GM21737 (cell line): ENCODE results near the gene MPST.
"Not testable (repeated sequence)": the region's sequence is repeated elsewhere in the genome, so short reads cannot be mapped to it uniquely, and the experiment has no call there.

Experiments
- ATAC-seq: cut with Tn5 transposase; IDR thresholded peaks from one replicate; pipeline ENCODE4 v1.9.1; 2021; ENCODE audit warnings: mild to moderate bottlenecking, moderate library complexity; ENCODE audit not compliant: unreplicated experiment

Gene MPST

DNA sequence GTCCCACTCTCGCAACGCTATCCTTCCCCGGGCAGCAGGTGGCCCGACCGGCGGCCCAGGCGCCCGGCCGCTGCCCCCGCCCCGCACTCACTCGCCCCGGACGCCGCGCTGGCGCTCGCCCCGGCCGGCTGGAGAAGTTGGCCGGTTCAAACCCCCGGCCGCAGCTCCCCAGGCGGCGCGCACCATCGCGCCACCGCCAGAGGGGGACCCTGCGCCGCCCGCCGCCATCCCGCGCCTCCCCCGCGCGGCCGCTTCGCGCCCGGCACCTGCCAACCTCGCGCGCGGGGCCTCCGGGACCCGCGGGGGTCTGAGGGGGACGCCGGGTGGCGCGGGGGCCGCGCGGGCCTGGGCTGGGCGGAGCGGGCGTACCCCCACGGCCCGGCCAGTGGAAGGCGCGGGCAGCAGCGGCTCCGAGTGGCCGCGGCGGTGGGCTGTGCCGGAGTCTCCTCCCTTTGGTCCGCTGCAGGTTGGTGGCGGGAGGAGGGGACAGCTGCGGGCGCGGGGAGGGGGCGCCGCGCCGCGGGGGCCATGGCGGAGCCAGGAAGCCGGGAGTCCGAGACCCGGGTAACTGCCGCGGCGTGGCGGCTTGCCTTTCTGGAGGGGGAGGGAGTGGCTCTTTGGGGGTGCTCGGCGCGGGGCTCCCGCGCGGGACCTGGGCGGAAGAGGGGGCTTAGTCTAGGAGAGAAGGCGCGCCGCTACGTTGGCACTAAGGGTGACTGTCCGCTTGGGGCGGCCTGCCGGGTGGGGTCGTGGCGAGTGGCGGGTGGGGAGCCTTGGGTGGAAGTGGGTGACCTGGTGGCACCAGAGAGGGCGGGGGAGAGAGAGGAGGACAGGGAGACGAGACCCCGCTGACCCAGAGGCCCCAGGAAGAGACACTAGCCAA is at the start of gene MPST, which contains the start of gene TST:
Gene MPST (plus strand): TSS at position 434 of the 883 bp plus-strand sequence. CDS start 95 bp downstream, at position 529.
Gene TST (minus strand): TSS at position 139 of the 883 bp plus-strand sequence. CDS start 715 bp downstream, outside the sequence.
- peak; percentile 68 for ATAC-seq

DNA sequence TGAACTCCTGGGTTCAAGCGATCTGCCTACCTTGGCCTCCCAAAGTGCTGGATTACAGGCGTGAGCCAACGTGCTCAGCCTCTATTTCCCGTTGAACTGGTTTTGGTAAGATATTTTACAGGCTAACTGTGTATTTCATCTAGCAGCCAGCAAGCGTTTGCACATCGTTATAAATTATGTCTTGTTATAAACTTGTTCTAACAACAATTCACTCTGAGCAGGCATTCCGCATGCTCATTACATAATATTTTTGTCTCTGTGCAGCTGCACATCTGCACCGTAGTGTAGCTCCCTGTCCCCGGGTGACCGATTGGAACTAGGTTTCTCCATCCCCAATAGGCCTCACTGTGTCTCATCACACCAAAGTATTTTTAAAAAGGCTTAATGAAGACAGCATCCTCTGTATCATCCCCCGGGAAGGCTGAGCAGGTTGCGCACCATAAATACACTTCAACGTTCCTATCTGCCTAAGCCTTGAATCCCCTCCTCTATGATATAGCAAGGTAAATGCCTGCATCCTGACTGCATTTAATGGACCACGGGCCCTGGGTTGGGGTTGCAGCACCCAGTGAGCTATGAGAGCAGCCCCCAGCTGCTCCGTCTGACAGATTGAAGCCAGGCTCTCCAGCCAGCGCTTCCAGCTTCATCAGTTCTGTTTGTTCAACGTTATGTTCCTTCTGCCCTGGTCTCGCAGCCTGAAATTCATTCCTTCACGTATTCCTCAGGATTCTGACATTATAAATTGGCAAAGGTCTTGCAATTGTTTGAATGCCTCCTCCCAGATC is 48.0 kb upstream of the MPST start:
- no peak for ATAC-seq

DNA sequence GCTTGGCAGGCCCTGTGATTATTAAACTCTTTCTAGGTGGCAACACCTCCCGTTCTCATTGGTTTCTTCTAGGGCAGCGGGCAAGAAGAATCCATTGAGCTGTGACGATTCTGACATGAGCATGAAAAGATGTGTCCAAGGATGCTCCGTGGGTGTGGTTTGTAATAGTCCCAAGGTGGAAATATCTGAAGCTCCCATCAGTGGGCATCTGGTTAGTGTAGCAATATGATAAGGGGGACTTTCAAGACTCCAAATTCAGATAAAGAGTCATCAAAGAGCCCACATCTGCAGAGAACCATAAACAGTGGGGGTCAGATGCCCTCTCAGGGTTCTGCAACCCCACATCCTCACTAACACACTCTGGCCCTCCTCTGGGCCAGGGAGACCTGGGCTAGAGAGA is 42.9 kb upstream of the MPST start:
- no peak for ATAC-seq

DNA sequence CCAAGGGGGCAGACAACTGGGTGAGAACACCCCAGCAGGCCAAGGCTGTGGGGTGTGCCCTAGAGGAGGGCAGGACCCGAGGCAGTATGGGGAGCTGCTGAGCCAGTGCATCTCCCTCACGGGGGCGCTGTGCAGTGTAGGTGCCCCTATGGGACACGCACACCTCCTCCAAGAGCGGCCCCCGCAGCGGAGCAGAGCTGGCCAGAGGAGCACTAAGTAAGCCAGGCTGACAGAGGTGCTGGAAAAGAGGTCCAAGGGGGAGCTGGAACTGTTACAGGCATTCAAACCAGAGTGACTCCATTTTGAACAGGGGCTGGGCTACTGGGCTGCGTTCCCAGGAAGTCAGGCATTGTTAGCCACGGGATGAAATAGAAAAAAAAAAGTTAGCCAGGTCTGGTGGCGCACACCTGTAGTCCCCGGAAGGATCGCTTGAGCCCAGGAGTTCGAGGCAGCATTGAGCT is 42.1 kb upstream of the MPST start:
- ATAC-seq: peak; percentile 55

DNA sequence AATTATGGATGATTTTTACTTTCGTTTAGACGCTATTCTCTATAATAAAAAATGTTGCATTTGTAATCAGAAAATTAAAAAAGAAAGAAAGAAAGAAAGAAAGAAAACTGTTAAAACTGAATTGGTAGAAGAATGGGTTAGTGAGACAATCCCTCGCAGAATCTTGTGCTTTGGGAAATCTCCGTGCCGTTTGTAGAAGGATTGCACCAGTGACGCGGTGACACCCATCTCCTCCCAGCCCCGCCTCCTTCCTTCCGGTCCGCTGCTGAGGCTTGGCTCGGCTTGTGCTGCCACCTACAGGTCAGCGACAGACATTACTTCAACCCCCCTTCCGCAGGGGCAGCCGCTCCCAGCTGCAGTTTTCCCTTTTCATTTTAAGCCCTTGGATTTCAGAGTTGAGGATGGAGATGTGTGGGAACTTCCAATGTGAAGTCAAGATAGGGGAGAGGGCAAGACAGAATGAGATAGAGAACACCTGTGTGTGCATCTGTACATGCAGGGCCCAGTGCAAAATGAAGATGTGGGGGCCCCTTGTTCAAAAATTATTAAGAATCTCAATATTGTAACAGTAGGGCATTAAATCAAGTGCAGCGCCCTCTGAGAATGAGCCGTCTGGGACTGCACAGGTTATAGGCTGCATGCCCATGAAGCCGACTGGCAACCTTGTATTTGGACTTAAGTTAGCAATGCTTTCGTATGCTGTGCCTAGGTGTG is 41.4 kb upstream of the MPST start:
- peak; percentile 51 for ATAC-seq

DNA sequence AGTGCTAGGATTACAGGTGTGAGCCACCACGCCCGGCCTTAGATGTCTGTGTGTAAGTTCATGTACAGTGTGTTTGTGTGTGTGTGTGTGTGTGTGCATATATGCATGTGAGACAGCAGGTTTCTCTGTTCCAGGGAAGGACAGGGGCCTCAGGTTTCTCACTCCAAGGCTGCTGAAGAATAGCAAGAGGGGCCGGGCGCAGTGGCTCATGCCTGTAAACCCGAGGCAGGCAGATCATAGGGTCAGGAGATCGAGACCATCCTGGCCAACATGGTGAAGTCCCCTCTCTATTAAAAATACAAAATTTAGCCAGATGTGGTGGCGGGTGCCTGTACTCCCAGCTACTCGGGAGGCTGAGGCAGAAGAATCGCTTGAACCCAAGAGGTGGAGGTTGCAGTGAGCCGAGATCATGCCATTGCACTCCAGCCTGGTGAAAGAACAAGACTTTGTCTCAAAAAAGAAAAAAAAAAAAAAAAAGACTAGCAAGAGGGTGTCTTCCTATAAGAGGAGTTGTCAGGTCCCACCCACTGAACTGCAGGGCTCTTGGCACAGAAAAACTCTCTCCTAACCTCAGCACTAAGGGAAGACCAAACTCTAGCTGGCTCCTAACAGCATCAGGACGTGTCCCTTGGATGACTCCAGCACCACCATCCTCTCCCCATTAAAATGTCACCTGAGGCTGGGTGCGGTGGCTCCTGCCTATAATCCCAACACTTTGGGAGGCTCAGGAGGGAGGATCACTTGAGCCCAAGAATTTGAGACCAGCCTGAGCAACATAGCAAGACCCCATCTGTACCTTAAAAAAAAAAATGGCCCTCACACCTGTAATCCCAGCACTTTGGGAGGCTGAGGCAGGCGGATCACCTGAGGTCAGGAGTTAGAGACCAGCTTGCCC is 40.3 kb upstream of the MPST start:
- ATAC-seq: no peak

DNA sequence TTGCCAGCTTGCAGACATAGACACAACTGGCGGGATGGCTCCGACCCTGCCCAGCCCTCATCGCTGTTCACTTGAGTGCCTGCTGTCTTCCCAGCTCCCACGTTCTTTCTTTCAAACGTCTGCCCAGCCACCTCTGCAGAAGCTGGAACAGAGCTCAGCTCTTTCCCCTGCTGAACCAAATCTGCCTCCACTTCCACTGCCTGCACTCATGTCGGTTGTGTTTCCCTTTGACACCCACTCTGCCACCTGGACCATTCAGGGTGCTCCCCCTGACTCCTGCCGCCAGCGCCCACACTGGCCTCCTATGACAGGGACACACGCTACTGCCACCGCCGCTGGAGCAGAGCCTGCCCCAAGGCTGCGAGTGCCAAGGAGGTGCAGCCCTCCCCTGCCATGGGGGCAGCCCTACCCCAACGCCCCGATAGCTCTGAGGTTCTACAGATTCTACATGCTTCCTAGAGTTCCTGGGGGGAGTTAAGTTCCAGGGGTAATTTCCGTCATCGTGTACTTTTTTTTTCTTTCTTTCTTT is 38.2 kb upstream of the MPST start:
- no peak for ATAC-seq

DNA sequence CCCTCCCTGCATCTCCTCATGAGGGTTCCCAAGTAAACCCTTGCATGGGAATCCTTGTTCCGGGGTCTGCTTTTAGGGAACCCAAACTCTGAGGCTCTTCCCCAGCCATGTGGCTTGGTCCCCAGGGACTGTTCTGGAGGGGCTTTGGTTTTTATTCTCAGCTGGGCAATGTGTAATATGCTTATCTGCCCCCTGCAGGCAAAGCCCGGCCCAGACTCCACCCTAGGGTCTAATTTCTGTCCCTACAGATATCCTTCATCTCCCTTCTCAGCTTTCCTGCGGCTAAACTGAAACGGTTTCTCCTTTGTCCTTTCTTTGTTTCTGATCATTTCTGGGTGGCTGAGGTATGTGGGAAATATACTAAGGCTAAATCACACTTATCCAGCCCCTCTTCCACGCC is 37.4 kb upstream of the MPST start:
- ATAC-seq: no peak

DNA sequence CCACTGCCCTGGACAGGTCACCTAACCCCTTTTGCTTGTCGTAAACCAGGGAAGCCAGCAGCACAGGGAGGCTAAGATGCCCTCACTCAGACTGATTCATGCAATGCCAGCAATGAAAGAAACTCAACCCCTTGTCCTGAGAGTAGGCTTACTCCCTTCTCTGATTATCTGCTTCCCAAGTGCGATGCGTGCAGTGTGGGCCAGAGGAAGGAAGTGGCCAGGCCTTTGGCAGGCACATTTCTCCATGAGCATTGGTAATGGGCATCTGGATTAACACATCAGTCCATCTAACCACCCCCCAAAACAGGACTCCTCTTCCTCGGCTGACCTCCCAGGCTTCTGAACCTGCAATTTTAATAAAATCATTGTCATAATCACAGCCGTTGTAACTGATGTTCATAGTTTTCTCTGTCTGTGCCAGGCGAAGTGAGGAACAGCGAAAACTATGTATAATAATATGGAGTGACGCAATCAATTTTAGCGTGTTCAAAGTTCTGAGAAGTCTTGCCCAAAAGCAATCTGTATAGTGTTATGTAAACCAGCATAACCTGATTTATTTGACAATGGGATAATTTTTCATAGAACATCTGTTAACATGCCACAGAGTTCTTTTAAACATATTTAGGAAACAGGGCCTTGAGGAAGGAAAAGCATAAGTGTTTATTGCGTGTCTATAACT is 34.2 kb upstream of the MPST start:
- no peak for ATAC-seq

DNA sequence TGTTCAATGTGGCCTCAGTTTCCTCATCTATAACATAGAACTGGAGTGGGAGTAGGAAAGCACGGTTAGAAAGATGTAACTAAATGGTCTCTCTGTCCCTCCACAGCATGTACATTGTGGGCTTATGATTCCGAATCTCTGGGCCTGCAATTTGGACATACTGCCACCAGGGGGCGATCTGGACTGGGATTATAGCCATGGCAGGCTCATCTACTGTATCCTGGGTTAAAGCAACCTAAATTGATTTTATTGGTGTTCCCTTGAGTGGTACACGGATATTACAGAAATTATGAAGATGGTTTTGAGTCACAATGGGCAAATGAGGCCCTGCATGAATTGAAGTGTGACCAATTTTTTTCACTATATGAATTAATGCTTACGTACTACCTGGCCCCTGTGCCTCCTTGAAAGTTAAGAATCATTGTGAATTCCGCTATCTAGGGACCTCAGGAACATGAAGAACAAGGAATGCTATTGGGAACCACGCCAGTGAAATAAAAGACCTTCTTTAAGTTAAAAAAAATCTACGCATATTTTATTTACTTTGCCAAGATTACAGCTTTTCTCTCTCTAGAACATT is 33.2 kb upstream of the MPST start:
- ATAC-seq: no peak

DNA sequence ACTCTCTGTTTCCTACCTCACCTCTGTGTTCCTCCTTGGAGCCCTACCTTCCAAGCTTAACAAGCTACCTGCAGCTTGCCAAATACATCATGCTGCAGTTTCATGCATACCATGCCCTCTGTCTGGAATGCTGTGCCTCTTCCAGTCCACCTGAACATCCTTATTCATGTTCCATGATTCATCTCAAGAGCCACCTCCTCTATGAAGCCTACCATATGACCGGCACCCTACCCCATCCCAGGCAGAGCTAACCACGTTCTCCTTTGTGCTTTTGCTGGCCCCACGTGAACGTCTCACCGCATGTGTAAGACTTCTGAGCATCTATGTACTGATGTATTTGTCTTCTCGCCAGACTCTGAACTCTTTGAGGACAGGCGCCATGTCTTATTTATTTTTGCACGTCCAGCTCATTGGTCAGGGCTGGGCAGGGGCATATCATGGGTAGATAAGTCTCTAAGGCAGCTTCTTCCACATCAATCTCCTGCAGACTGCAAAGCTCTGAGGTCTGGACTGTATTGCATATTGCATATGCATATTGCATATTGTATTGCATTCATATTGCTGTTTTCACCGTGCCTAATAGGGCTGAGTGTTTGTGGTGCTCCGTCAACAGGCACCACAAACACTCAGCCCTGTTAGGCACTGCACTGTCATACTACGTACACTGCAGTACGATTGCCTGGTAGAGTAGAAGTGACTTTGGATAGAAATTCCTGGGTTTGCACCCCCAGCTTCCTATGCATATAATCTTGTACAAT is 31.3 kb upstream of the MPST start:
- ATAC-seq: no peak

DNA sequence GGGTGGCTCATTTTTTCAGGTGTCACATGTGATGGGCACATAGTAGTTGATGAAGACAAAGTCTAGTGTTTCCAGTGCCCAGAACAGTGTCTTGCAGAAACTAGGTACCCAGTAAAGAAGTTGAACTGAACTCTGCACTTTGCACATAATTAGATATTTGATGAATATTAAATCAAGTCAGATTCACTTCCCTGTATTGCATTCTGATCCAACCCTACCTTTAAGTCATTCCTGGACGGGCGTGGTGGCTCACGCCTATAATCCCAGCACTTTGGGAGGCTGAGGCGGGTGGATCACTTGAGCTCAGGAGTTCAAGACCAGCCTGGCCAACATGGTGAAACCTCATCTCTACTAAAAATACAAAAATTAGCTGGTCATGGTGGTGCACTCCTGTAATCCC is 30.5 kb upstream of the MPST start:
- not testable (repeated sequence) for ATAC-seq

DNA sequence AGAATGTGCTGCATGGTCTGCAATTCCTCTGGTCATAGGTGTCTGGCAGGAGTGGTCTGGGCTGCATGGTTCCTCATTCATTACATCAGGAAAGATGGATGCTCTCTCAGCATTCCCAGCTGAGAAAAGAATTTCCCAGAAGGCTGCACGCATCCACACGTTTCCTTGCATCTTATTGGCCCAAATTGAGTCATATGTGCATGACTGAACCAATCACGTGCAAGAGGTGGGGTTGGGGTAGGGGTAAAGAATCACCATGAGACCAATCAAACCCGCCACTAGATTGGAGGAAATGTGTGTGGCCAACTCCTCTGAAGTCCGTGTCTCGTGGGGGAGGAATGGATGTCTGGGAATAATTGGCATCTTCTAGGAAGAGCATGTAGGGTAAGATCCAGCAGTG is 29.1 kb upstream of the MPST start:
- ATAC-seq: no peak

DNA sequence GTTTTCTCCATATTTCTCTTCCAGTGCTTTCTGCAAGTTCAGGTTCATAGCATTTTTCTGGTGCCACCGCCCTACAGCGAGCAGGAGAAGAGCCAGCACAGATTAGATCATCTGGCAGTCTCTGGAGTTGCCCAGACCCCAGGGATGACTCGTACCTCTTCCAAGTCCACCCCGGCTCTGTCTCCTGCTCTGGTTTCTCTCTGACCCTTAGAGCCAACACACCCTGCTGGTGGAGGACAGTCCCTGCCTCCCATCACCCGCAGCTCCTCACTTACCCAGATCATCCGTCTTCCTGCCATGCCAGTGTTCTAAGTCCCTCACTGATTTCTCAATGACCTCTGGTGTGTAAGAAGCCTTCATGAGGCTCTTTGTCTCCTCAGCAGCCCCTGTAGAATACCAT is 28.3 kb upstream of the MPST start:
- no peak for ATAC-seq

DNA sequence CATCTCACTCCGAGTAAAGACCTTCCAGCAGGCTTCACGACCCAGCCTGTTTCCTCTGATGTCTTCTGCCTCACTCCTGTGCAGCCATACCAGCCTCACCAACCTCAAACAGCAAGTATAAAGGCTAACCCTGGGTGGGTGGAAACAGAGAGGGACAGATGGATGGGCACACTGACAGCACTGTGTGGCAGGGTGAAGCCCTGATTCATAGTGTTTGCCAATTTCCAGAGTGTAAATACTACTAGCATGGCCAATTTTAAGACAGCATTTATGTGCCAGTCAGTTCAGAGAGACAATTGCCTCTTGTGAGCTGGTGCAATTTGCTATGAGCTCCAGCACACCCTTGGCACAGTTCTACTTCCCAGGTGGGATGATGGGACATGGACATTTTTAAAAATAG is 21.8 kb upstream of the MPST start:
- no peak for ATAC-seq

DNA sequence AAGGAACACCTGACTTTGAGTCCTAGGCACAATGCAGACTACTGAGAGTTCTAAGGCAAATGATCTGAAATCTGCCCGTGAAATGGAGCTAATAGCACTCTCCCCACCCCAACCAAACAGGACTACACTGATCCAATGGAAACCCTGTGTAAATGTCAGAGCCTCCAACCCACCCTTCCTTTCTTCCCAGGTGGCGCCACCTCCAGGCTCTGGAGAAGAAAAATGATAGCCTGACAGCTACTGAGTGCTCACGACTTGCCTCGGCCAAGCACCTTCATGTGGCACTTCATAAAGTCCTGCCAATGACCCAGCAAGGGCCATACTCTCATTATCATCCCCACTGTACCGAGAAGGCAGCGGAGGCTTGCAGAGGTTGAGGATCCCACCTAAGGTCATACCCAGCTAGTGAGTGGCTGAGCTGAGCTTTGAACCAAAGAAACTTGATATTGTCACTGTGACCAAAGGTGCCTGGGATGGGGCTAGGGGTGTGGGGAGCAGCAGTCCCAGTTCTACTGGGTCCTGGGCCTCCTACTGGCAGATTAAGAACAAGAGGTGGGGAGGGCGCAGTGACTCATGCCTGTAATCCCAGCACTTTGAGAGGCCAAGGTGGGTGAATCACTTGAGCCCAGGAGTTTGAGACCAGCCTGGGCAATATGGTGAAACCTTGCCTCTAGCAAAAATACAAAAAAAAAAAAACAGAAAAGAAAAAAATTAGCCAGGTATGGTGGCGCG is 20.8 kb upstream of the MPST start:
- ATAC-seq: no peak

DNA sequence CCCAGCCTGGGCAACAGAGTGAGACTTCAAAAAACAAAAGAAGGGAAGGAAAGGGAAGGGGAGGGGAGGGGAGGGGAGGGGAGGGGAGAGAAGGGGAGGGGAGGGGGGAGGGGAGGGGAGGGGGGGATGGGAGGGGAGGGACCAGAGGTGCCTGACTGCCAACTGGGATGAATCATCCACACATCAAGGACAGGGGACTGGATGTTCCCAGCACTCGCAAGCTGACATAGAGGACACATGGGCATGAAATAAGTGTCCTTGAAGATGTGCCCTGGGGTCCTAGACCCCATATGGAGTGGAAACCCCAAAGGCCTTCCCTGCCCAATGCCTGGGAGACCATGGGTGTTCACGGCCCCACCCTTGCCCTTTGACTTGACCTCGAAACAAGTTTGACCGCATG is 20.1 kb upstream of the MPST start:
- no peak for ATAC-seq
